ENCODE measurements around the gene NCMAP.

GRCh38 chr1:24596401-24596880, 40.6 kb downstream of the NCMAP start:
- TF ChIP-seq CTCF (IDR thresholded peaks at IDR 0.05) = no peak
- TF ChIP-seq POLR2A (IDR thresholded peaks at IDR 0.05) = no peak
